GM21360 (cell line): ENCODE data around the gene CFDP1.

Experiments
- ATAC-seq: cut with Tn5 transposase; IDR thresholded peaks from one replicate; pipeline ENCODE4 v1.9.1; 2021; ENCODE audit warnings: mild to moderate bottlenecking, moderate library complexity; ENCODE audit not compliant: unreplicated experiment

The CFDP1 gene

DNA sequence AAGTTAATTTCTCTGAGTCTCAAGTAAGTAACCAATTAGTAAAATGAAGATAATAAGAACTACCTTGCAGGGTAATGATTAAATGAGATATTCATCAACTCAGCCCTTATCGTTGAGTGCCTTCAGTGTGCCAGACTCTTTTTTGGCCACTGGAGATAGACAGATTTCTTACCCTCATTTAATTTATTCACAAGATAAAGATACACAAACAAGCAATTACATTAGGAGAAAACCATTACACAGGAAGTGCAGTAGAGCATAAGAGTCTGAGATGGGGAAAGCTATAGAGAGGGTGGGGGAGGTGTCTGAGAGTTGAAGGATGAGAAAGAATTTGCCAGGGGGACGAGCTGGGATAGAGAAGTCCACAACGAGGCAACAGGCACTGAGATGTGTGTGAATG, 109.4 kb downstream of the CFDP1 start:
- no peak for ATAC-seq

DNA sequence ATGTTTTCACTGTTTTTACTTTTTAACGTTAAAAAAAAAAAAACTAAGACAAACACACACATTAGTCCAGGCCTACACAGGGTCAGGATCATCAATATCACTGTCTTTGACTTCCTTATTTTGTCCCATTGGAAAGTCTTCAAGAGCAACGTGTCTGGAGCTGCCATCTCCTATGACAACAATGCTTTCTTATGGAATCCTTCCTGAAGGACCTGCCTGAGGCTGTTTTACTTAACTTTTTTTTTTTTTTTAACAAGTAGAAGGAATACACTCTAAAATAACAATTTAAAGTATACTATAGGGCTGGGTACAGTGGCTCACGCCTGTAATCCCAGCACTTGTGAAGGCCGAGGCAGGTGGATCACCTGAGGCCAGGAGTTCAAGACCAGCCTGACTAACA, 110.1 kb downstream of the CFDP1 start:
- ATAC-seq: no peak

DNA sequence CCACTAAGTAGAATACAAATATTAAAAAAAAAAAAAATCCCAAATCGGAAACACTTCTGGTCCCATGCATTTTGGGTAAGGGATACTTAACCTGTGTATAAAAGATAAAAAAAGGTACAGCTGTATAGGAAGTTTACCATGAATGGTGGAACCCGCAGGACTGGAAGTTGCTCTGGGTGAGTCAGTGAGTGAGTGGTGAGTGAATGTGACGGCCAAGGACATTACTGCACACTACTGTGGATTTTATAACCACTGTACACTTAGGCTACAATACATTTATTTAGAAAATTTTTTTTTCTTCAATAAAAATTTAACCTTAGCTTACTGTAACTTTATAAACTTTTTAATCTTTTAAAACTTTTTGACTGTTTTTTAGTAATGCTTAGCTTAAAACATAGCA, 110.6 kb downstream of the CFDP1 start:
- no peak for ATAC-seq

DNA sequence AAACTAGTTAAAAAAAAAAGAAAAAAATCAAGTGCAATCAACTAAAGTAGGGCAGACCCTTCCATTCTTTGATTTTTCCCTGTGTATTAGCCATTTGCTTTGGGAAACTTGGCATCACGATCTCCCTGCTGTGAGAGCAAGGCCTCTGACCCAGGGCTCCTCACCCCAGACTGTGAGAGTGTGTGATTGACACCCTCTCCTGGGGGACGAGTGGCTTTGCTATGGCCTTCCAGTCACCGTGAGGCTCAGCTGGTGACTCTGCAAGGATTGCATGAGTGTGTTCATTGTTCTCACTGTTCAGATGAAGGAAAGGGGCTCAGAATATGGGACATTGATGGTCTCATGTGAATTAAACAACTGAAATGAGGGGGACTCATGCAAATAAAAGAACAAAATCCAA, 112.9 kb downstream of the CFDP1 start:
- ATAC-seq: no peak

DNA sequence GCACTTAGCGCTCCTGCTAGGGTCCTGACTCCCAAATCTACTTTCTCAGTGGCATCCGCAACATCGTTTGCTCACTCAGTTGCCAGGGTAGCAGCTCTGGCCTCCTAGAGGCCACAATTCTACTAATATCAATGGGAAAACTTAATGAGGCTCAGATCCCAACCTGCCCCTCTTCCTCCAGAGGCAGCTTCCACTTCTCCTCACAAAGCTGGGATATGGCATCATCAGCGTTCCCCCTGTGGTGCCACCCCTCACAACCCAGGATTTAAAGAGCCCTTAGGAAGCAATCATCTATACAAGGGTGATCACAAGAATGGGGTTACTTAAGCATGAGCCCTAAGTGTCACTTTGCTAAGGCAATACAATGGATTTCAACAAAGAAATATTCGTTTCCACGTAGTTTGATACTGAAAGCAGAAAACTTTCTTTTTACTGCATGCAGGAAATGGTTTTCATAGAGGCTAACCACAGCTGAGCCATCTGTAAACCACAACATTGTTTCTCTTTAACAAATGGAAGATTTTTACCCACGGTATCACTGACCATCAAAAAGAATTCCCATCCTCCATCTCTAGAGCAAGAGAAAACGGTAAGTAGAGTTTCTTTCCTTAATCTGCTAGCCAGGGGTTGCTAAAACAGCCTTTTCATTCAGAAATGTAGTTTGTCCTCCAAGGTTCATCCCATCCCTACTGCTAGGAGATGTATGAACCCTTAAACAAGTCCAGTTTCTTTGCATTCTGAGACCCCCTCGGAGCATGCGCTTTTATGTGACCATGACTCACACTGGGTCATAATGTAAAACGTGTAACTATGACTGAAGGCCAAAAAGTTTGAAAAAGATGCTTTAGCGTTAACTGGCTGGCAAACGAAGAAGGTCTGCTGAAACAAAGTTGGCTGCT, 113.5 kb downstream of the CFDP1 start:
- ATAC-seq: peak; percentile 66

DNA sequence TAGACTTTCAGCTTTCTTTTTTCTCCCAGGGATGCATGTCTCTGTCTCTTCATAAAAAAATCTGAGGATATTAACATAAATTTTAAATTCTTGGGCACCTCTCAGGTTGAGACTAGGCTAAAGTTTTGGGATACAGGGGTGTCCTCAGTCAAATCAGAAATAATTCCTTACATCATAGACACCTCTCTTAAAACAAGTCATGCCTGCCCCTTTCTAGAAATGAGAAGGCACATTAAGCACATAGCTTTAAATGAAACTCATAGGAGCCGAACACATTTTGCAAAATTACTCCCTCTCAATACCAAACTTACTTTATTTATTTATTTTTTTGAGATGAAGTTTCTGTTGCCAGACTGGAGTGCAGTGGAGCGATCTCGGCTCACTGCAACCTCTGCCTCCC, 114.6 kb downstream of the CFDP1 start:
- ATAC-seq: no peak

DNA sequence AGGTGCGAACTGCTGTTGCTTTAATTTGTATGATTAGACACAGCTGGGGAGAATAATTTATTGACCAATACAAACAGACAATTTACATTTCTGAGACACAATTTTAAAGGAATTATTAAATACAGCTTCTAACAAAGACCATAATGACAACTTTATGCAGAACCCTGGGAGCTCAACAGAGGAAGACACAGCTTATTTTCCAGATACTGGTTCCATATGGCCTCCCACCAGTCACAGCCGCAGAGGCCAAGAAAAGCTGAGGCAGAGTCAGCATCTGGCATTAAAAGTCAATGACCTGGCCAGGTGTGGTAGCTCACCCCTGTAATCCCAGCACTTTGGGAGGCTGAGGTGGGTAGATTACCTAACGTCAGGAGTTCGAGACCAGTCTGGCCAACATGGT, 115.8 kb downstream of the CFDP1 start:
- ATAC-seq: no peak

DNA sequence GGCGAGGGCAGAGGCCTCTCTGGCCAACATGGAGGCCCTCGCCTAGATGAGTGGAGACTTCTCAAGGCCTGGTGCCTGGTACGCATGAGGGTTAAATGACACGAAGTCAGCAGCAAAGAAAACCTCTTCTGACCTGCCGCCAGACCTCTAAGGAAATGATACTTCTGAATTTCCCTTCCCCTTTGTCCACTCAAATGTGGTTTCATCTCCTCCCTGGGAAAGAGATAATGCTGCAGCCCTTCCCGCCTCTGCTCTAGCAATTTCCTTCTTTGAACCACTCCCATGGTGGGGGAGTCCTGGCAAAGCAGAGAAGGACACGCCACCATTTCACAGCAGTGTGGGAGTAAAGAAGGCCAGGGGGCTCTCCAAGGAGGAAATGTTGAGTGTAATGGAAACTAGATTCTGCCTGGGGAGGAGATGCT, 116.2 kb downstream of the CFDP1 start:
- ATAC-seq: no peak

DNA sequence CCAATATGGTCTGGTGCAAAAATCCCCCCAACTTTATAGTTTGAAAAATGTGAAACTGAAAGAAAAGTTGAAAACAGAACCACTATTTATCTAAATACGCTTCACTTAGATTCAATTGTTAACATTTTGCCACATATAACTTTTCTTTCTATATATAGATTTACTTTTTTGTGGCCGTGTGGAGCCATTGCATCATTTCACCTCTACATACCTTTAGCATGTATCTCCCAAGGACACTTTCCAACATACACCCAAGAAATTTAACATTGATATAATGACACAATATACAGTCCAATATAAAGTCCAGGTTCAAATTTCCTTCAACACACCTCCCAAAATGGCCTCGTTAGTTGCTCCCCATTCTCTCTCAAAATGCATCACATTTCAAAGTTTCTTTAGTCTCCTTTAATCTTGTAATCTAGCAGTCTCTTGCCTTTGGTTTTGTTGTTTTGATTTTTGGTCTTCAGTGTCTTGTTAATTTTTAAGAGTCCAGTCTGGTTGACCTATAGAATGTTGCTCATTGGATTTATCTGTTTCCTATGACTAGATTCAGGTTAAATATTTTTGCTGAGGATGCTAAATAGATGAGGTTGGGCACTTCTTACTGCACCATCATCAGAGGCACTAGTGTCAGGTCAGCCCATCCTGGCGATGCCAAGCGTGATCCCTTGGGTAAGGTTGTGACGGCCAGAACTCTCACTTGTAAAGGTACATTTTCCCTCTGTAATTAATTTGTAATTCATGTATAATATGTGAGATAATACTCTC, 117.6 kb downstream of the CFDP1 start:
- ATAC-seq: no peak

DNA sequence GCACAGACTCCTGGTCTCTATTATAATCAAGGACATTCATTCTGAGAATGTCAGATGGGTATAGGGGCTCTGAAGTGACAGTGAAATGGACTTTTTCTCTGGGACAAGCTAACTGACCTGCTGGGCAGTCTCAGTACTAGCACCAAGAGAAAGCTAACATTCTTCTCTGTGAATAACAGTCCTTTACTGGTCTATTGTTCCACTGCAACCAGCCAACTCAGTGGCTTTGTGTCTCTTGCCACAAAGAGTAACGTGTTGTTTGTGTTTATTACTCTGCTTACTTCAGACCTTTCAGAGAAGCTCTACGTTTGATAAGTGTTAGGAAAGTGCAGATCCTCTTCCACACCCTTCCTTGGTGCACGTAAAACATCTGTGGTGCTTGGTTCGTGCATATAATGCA, 120.4 kb downstream of the CFDP1 start:
- no peak for ATAC-seq

DNA sequence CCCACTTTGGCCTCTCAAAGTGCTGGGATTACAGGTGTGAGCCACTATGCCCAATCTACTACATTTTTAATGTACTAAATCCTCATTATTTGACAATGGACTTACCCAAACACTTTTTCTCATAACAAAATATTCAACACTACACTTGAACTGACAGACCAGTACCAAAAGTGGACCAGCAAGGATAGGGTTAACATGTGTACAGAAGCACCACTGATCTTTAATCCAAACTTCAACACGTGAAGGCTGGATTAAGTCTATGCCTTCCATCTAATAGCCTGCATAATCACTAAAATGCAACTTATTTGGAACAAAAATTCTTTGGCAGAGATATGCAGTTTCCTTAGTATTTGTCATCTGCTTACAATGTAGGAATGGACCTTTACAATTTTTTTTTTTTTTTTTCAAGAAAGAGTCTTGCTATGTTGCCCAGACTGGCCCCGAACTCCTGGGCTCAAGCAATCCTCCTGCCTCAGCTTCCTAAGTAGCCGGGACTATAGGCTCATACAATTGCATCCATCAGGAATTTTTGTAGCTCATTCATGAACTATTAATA, 121.8 kb downstream of the CFDP1 start:
- no peak for ATAC-seq

DNA sequence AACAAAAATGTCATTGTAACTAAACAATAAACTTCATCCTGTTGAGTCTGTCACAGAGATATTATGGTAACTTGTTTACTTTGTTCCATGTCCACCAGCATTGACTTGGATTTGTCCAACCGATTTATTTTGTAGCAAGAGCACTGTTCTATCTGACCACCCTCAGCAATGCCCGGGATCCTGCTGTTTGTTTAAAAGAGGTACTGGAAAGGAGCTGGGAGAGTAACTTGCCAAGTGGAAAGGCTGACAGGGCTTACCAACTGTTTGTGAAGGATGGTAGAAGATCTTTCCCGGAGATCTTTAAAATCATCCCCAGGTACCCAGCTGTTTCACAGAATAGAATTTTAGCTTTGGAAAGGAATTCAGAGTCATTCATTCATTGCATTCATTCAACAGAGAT, 122.8 kb downstream of the CFDP1 start:
- ATAC-seq: no peak

DNA sequence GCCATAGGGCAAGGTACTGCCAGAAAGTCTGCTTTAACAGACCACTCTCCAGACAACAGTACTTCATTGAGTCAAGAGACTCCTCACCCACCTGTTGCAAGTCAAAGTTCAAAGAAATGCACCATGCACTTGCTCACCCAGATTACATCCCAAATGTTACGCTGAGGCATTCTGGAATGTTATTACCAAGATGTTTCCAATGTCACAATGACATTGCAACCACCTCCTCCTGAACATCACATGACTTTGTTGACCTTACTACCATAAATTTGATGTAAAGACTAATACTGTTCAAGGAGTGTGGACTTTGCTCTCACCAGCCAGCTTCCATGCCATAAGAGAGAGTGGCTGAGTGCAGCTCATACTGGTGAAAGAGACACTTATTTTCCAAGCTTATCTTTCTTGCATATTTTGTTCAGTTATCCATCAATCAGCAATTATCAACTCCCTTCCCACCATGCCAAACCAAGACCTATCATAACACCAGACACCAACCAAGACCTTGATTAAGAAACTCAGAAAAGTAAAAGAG, 123.3 kb downstream of the CFDP1 start:
- ATAC-seq: no peak

DNA sequence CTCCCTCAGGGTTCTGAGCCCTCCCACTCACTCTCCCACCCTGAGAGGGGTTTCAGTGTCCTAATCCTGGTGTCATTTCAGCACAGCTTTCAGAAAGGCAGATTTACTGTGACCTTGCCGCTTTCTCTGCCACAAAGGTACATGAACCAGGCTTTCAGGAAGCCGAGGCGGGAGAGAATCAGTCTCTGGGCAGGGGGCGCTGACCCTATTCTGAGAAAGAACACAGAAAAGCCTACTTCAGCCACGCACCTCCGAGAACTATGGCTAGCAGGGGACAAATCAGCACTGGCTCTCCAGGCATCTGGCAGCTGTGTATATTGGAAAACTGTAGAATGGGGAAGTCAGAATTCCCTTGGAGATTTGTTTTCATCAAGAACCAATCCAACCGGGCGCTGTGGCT, 124.1 kb downstream of the CFDP1 start:
- ATAC-seq: no peak

DNA sequence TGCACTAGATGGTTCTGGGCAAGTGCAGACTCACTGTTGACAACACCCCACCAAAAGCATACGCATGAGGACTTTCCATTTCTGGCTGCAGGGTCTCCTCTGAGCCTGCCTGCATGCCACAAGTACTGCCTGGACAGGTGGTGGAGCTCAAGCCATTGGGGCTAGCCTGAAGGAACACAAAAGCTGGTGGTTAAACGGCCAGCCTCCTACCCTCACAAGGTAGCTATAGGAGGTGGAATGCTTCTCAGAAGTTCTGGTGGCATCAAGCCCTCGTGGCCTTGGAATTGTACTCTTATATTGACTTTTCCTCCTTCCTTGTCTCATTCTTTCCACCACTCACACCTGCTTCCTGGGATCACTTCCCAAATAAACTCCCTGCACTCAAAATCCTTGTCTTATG, 125.3 kb downstream of the CFDP1 start:
- no peak for ATAC-seq

DNA sequence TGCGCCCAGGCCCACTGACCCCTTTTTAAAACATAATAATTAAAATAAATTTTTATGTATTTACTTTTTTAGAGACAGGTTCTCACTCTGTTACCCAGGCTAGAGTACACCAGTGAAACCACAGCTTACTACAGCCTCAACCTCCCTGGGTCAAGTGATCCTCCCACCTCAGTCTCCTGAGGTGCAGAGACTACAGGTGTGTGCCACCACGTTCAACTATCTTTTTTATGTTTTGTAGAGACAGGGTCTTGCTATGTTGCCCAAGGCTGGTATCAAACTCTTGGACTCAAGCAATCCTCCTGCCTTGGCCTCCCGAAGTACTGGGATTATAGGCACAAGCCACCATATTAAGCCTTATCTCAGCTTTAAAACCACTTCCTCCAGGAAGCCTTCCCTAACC, 125.8 kb downstream of the CFDP1 start:
- no peak for ATAC-seq

DNA sequence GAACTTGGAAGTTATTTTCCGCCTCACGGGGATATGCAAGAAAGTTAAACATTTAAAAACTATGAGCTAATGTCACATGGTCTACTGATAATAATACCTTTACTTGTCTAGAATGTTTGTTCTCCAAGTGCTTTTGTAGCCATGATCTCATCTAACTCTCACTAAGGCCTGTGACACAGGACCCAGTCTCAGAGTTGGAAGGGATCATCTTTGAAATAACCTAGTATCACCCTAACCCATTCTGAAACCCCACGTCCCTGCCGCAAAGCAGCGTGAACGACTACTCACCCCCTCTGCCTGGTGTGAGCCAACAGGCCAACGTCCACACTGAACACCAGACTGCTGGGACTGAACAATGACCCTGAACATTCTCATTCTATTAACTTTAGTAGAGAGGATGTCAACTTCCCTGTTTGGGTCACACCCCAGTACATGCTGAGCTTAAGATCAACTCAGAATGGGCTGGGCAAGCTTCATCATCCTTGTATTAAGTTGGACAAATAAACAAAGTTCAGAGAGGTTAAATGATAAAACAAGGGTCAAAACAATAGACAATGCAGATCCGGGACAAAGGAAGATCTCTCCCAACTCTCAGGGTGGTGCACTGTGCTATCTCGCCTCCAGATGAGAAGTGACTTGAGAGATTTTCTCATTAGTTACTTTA, 127.1 kb downstream of the CFDP1 start:
- no peak for ATAC-seq

DNA sequence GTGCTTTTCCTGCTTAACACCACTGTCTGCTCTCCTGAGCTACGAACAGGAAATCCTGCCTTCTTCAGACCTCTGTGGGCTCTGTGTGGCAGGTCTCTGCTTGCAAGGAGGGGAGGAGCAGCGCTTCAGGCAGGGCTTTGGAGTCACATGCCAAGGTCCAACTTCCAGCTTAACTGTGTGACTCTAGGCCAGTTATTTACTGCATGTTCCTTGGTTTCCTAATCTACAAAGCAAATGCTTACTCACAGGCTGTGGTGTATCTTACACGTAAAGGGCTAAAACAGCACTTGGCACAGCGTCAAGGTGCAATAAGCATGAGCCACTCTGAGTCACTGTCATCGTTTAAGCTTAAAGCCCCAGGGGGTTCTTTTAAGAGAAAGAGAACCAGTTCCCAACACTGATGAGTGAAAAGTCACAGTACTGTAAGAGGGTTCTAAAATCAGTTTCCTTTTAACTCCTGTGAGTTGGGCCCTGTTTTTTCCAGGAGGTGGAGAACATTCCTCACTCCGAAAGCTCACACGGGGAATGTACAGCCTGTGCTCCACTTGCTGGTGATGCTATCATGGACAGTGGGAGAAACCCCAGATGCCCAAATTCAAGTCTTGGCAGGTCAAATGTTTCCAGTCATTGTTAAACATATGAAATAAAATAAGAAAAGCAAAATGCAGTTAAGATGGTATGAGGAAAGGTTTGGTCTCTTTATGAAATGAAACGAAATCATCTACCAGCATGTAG, 127.8 kb downstream of the CFDP1 start:
- ATAC-seq: peak; percentile 84

DNA sequence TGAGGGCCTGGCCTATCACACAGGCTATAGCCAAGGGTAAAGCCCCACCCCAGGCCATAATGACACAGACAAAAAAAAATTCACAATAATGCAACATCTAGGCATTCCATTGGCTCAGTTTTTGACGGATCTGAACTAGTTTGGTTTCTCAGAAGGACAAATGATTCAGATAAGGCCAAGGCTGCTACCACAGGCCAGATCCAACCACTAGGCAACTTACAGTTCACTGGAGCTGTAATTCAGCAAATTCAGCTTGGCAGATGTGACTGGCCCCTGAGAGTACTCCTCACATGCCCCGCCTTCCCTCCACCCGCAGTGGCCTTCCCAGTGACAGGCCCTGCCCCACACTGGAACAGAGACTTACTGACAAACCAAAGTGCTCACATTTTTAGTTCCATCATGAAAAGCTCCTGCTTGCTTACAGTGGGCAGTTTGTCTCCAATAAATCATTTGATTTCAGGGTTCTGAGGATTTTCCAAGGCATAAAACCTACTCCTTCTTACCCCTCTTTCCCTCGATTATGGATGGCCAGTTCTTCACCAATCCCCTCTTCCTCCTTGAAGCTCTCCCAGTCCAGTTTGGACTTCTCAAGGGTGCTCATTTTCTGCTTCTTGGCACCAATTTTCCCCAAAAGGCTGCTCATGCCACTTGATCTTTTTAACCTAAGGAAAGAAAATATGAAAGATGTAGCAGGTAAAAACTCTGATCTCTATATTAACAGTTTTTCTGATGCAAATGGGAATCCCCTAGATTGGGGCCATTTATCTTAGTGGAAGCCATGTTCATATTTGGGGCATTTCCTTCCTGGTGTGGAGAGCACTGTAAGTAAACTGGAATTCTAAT, 128.6 kb downstream of the CFDP1 start:
- ATAC-seq: no peak

DNA sequence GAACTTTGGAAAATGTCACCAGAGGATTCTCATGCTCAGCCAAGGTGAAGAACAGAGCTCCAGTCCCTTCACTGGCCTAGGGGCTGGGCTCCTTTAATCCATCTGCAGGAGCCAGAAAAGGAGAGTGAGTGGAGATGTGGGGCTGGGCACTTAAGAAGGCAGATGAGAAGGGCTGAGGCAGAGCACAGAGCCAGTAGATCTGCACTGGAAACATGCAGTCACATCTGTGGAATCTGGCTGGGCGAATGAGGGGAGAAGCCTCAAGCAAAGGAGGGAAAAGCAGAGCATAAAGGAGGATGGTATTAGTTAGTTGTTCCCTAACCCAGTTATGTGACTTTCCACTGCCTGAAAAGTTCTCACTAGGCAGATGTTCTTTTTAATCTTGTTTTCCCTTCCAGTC, 131.5 kb downstream of the CFDP1 start:
- no peak for ATAC-seq
